Right cardiac atrium (tissue), 5 donors: ENCODE data around the gene BDH2. TPM values are rescaled to one million over a fixed set of nuclear protein-coding genes. Genes with fewer than 3 reads are reported as not detected.

ENCODE experiments used
- ATAC-seq, 2 donors: fragments of 200-7000 bp; cut with Tn5 transposase; one replicate each; pipeline versions ENCODE4 v1.8.0 to v1.9.1; 2020; ENCODE audit warnings: moderate library complexity in 2 of 2, mild to moderate bottlenecking in 1 of 2
- DNase-seq, 3 donors: peaks; one replicate each; pipeline ENCODE4 v3.0.0-alpha.2; 2020
- H3K27ac ChIP-seq: one replicate; pipeline ENCODE4 v1.5.1; 2013; ENCODE audit warnings: mild to moderate bottlenecking, low read length, control low read depth, moderate library complexity
- H3K27me3 ChIP-seq: one replicate; pipeline ENCODE4 v1.6.1; 2013; ENCODE audit not compliant: control insufficient read depth, insufficient read depth
- H3K4me1 ChIP-seq: one replicate; pipeline ENCODE4 v1.6.1; 2013; ENCODE audit warnings: low read length; ENCODE audit not compliant: control insufficient read depth, insufficient read depth
- H3K4me3 ChIP-seq: one replicate; pipeline ENCODE4 v1.5.1; 2013; ENCODE audit warnings: low read length, control low read depth
- H3K9me3 ChIP-seq: one replicate; pipeline ENCODE4 v1.6.1; 2013; ENCODE audit warnings: low read length; ENCODE audit not compliant: control insufficient read depth
- WGBS: extraction: QIAGEN DNeasy Blood & Tissue Kit; methylation state at CpG from one replicate; pipeline ENCODE4 v1.1.7; 2013; 5-methylcytosine and 5-hydroxymethylcytosine counted together
- intact Hi-C, 4 donors: fragments of 100-400 bp; cut with DNase I; formaldehyde crosslinking; loops; one replicate each; pipeline versions ENCODE4 v1.11.0 to v1.14.0; 2022 to 2023
- long read RNA-seq, 4 donors: library from polyadenylated mRNA; unstranded; transcript quantifications; one replicate each; pipeline ENCODE4 v2.0.0, GENCODE V29; 2020 to 2021
- polyA plus RNA-seq: library from polyadenylated mRNA; stranded (reverse); fragments of 200-250 nt; gene quantifications from one replicate; pipeline ENCODE4 v1.2.3, GENCODE V29; 2013
- total RNA-seq, 4 donors: library from RNA; stranded (reverse); fragmentation: NEBNext Ultra II Directional; extraction: Animal tissue kit (Norgen Biotek cat#: 25700); gene quantifications; one replicate each; pipeline ENCODE4 v1.2.1, GENCODE V29; 2021
- donor health status: healthy with polysubstance abuse.
- donor health status: DM: no; HTN: yes; CAD: no.
- donor health status: DM: no; HTN: no; CAD: no.
- donor health status: DM: no; HTN: yes; CAD: no; lungs with severe emphysema.
- donor health status: DM: yes; HTN: yes; CAD: no.

Gene BDH2
- total RNA-seq (10 to 100 TPM; 33.1 to 49.5 (median 43.9) TPM), polyA plus RNA-seq (46.6 TPM)
- long read RNA-seq, donor 1, transcript BDH2-201 (10 exons, 1,126 nt), result major isoform, 26 of 33 reads
- long read RNA-seq, donor 1, partial matches to known transcripts, result 1 of 33 reads
- long read RNA-seq, donor 1, other reads (novel, unspliced or antisense), result 3 of 33 reads
- long read RNA-seq, donor 2, transcript BDH2-201 (10 exons, 1,126 nt), result major isoform, 12 of 17 reads
- long read RNA-seq, donor 2, partial matches to known transcripts, result 1 of 17 reads
- long read RNA-seq, donor 2, other reads (novel, unspliced or antisense), result 0 of 17 reads
- long read RNA-seq, donor 3, transcript BDH2-204 (9 exons, 2,046 nt), result minor isoform, 19 of 100 reads
- long read RNA-seq, donor 3, transcript BDH2-201 (10 exons, 1,126 nt), result major isoform, 61 of 100 reads
- long read RNA-seq, donor 3, partial matches to known transcripts, result 10 of 100 reads
- long read RNA-seq, donor 3, other reads (novel, unspliced or antisense), result 10 of 100 reads
- long read RNA-seq, donor 4, transcript BDH2-201 (10 exons, 1,126 nt), result major isoform, 16 of 22 reads
- long read RNA-seq, donor 4, partial matches to known transcripts, result 1 of 22 reads
- long read RNA-seq, donor 4, other reads (novel, unspliced or antisense), result 2 of 22 reads

DNA sequence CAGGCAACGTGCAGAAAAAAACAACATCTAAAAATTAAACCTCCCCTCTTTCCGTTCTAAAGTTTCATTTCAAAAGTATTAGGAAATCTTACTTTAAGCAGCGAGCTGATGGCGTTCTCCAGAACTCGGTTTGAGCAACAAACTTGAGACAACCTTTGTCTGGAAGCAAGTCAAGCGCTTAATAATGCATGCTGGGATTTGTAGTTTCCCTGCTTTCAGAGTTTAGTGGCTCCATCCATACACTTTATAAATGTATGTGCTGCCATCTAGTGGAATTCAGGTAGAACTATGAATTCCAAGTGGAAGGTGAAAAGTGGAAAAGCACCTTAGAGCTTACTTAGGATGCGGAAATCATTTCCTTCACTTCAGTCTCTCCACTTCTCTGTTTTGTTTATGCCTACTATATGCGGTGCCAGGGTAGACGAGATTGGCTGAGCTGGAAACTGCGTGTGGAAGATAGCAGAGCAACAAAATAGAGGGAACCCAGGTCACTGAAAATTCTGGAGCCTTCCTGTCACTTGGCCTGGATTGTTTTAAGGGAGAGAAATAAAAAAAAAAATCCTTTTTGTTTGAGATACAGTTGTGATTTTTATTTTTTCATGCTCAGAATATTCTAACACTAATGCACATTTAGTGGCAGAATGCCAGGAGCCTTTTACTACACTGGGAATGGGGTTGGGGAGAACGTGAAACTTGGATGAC lies at the start of gene BDH2:
Gene BDH2, minus strand, starts transcription at position 144 of the 702 bp plus-strand sequence. CDS start 3,580 bp downstream, outside the sequence.
- peaks cover 6% of the 10 kb centered on the region for H3K4me1 ChIP-seq
- 8% methylated on average over 11 of the region's 11 CpGs for WGBS
- peak within 1 kb of the TSS; percentile 25 for H3K27ac ChIP-seq
- peak in 2 of 3 donors; percentile 34 to 44 for DNase-seq
- H3K4me3 ChIP-seq, result peak within 1 kb of the TSS; percentile 97
- H3K9me3 ChIP-seq, result no peaks in the 10 kb centered on the region
- H3K27me3 ChIP-seq, result no peaks in the 10 kb centered on the region
- intact Hi-C loops, result loop anchor here in 3 of 4 donors (5.0 to 10.0 kb wide), 2 partner anchors 475 to 478 kb away; no protein-coding TSS in a partner anchor
- ATAC-seq, result peak; percentile 96 to 97

DNA sequence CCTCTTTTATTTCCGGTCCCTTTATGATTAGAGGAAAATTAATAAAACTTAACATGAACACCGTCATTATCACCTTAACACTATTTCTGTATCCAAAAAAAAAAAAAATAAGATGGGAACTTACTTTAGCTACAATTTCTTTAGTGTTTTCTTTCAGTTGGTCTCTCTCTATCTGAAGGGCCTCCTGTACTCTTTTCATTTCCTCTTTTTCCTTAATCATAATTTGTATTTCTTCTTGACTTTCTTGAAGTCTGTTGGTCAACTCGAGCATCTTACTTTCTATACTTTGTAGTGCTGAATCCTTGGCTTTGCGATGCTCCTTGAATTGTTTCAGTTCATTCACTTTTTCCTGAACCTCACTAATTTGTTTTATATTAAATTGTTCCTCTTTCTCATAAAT lies 45.3 kb upstream of the BDH2 start:
- H3K27me3 ChIP-seq, result no peaks in the 10 kb centered on the region
- no peak overlapping the region for H3K4me3 ChIP-seq
- intact Hi-C loops, result no loop called here
- H3K4me1 ChIP-seq, result no peaks in the 10 kb centered on the region
- 94% methylated on average over 4 of the region's 4 CpGs for WGBS
- DNase-seq, result no peak
- H3K9me3 ChIP-seq, result no peaks in the 10 kb centered on the region
- no peak overlapping the region for H3K27ac ChIP-seq
- ATAC-seq, result no peak

DNA sequence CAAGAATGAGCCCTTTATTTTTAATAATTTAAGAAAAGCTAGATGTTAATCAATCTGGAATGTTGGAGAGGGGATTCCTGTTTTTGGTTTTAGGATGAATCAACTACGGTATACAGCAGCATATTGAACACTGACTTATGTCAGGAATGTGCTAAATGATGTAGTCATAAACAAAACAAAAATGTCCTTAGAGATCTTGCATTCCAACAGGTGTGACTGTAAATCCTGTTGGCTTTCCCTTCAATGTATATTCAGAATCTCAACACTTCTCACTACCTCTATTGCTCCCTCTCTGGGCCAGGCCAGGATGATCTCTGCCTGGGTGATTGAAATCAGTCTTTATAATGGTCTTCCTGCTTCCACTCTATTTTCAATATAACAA lies 37.8 kb upstream of the BDH2 start:
- no peaks in the 10 kb centered on the region for H3K9me3 ChIP-seq
- H3K27ac ChIP-seq, result no peak overlapping the region
- DNase-seq, result no peak
- no peaks in the 10 kb centered on the region for H3K4me1 ChIP-seq
- H3K27me3 ChIP-seq, result no peaks in the 10 kb centered on the region
- no peak for ATAC-seq
- 94% methylated on average over 1 of the region's 1 CpG for WGBS
- H3K4me3 ChIP-seq, result no peak overlapping the region
- intact Hi-C loops, result no loop called here

DNA sequence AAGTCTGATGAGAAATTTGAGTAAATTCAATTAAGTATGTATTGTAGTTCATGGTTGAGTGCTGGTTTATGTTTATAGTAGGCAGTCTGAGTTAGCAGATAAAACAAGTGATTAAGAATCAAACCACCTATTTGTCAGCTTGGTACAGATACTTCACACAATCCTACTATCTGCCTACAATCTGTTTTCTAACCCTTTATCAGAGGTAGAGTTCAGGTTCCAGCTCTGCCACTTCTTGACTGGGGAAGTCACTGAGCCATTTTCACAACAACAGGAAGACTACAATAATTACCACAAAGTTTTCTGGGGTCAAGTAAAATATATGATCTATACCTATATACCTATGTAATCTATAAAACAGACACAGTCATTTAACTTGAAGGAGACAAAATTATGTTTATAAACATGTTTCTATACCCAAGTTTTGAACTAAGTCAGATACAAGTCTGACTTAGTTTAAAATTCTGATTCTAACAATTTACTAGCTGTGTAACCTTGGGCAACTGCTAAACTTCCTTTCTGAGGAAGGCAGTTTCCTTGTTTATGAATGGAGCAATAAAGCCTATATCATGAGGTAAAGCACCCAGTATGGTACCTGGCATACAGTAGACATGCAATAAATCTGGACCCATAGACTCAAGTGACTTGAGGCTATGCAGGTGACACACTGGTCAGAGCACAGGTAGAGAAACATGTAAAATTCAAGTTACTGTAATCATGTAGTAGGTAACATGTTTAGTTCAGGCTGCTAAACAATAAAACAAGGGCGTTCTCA lies 37.2 kb upstream of the BDH2 start:
- Histone ChIP-seq H3K27ac (no peak overlapping the region), H3K4me1 (no peaks in the 10 kb centered on the region), H3K9me3 (no peaks in the 10 kb centered on the region), H3K4me3 (no peak overlapping the region), H3K27me3 (no peaks in the 10 kb centered on the region)
- DNase-seq (no peak), ATAC-seq (no peak)
- intact Hi-C loops, result no loop called here
- WGBS, result 57% methylated on average over 1 of the region's 1 CpG

DNA sequence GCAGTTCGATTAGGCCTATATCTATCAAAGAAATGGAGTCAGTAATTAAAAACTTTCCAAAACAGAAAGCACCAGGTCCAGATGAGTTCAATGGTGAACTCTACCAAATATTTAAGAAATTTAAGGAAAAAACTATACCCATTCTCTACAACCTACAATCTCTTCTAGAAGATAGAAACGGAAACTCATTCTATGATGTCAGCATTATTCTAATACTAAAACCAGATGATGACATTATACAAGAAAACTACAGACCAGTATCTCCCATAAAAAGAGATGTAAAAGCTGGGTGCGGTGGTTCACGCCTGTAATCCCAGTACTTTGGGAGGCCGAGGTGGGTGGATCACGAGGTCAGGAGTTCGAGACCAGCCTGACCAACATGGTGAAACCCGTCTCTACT lies 29.5 kb upstream of the BDH2 start:
- Histone ChIP-seq H3K4me3 (no peak overlapping the region), H3K4me1 (no peaks in the 10 kb centered on the region), H3K27me3 (no peaks in the 10 kb centered on the region), H3K9me3 (no peaks in the 10 kb centered on the region), H3K27ac (no peak overlapping the region)
- WGBS, result 92% methylated on average over 8 of the region's 8 CpGs
- ATAC-seq, result no peak
- no peak for DNase-seq
- intact Hi-C loops, result no loop called here

DNA sequence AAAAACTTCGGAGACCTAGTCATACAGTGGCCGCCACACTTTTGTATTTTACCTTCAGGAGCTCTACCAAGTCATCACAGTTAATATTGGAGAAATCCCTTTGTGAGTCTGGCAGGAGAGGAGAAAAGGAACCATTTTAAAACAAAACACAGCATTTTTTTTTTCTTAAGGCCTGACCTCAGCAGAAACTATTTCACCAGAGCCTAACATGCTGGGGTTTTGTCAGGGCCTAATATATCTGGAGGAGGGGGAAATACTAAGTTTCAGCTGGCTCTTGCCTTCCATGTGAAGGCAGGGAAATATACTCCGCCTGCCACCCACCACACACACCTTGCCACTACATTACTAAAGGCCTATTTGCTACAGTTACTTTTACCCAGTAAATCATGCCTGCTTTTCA lies 26.5 kb upstream of the BDH2 start:
- Histone ChIP-seq H3K4me1 (no peaks in the 10 kb centered on the region), H3K9me3 (no peaks in the 10 kb centered on the region), H3K4me3 (no peak overlapping the region), H3K27me3 (no peaks in the 10 kb centered on the region), H3K27ac (no peak overlapping the region)
- DNase-seq (no peak), ATAC-seq (no peak)
- WGBS, result 96% methylated on average over 3 of the region's 3 CpGs
- intact Hi-C loops, result no loop called here

DNA sequence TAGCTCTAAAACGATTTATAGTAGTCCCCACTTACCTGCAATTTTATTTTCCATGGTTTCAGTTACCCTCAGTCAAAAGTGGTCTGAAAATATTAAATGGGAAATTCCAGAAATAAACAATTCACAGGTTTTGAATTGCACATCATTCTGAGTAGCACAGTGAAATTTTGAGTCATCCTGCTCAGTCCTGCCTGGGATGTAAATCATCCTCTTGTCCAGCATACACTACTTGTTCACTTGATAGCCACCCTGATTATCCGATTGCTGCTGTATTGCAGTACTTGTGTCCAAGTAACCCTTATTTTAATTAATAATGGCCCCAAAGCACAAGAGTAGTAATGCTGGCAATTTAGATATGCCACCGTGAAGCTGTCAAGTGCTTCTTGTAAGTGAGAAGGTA lies 23.5 kb upstream of the BDH2 start:
- H3K4me3 ChIP-seq, result no peak overlapping the region
- intact Hi-C loops, result no loop called here
- H3K9me3 ChIP-seq, result no peaks in the 10 kb centered on the region
- H3K4me1 ChIP-seq, result no peaks in the 10 kb centered on the region
- no peaks in the 10 kb centered on the region for H3K27me3 ChIP-seq
- WGBS, result 95% methylated on average over 3 of the region's 3 CpGs
- no peak for DNase-seq
- no peak overlapping the region for H3K27ac ChIP-seq
- no peak for ATAC-seq

DNA sequence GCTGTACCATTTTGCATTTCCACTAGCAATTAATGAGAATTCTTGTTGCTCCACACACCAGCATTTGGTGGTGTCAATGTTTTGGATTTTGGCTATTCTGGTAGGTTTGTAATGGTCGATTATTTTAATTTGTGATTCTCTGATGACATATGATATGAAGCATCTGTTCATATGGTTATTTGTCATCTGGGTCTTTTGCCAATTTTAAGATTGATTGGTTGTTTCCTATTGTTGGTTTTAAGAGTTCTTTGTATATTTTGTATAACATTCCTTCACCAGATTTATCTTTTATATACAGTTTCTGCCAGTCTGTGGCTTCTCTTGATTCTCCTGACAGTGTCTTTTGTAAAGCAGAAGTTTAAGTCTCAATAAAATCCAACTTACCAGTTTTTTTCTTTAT lies 18.5 kb upstream of the BDH2 start:
- Histone ChIP-seq H3K27me3 (no peaks in the 10 kb centered on the region), H3K4me1 (no peaks in the 10 kb centered on the region), H3K9me3 (no peaks in the 10 kb centered on the region), H3K4me3 (no peak overlapping the region), H3K27ac (no peak overlapping the region)
- intact Hi-C loops, result no loop called here
- 87% methylated on average over 1 of the region's 1 CpG for WGBS
- DNase-seq, result no peak
- no peak for ATAC-seq

DNA sequence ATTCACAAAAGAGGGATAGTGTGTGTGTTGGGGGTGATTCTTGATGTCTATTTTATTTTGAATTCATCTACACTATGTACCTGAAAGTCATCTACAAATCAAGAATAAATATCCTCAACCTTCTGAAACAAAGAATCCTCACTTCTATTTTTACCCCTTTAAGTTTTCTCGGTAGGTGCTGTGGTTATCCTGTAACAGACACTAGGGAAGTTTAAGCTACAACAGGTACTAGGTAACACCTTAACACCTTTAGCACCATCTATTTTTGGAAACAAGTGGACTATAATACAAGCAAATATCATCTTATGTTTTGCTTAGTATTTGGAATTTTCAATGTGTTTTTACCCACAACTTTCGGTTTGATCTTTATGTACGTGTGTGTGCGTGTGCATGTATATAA lies 12.0 kb upstream of the BDH2 start:
- no peaks in the 10 kb centered on the region for H3K27me3 ChIP-seq
- H3K27ac ChIP-seq, result no peak overlapping the region
- no peaks in the 10 kb centered on the region for H3K9me3 ChIP-seq
- intact Hi-C loops, result no loop called here
- 99% methylated on average over 4 of the region's 4 CpGs for WGBS
- no peak overlapping the region for H3K4me3 ChIP-seq
- no peak for DNase-seq
- ATAC-seq, result no peak
- H3K4me1 ChIP-seq, result no peaks in the 10 kb centered on the region

DNA sequence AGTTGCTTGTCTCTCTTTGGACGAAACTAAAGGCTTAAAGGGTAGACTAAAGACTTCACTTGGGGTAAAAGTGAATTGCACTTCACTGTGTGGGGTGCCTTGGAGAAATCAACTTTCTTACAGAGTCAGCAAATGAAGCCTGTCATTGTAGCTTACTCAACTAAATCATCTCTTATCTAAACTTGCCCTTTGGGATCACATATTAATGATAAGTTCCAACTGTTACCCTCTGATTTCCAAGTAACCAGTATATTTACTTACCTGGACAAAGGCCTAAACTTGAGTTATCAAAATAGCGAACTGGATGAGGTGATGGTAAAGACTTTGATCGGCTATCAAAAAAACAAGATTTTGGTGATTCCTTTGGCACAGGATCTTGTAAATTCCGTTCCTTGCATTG lies 8.9 kb upstream of the BDH2 start:
- WGBS, result 93% methylated on average over 4 of the region's 4 CpGs
- Histone ChIP-seq H3K27me3 (no peaks in the 10 kb centered on the region), H3K9me3 (no peaks in the 10 kb centered on the region), H3K4me3 (no peak overlapping the region), H3K27ac (no peak overlapping the region), H3K4me1 (no peaks in the 10 kb centered on the region)
- no peak for DNase-seq
- no peak for ATAC-seq
- intact Hi-C loops, result no loop called here
